ENCODE results near the gene GALM.

The GALM gene

DNA sequence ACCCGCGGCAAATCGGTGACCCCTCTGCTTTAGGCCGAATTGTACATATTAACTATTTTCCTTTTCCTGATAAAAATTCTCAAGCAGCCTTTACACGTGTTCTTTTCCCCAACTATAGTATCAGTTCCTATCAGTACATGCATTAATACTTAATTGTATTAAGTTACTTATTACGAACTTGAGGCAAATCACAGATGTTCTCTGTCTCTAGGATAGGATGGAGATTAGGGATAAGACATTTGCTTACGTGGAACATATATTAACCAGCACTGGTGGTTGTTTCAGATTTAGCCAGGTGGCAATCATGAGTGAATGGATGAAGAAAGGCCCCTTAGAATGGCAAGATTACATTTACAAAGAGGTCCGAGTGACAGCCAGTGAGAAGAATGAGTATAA, 112.8 kb downstream of the GALM start:
- DNase-seq: no peak

DNA sequence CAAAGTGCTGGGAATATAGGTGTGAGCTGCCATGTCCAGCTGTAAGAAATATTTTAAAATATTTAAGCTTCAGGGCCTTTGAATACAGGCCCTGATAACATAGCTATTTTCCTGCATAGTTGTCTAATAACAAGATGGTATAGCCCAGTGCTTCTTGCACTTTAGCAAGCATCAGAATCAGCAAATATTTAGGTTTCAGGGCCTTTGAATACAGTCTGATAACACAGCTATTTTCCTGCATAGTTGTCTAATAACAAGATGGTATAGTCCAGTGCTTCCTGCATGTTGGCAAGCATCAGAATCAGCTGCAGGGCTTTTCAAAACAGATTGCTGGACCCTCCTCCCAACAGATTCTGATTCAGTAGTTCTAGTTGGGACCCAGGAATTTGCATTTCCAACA, 117.7 kb downstream of the GALM start:
- no peak for DNase-seq
